ENCODE data around the gene KCNIP1.

Gene KCNIP1

GRCh38 chr5:170781946-170782345 lies 278.1 kb downstream of the KCNIP1 start:
- no peak for DNase-seq
- in situ Hi-C loops (cut with HindIII; ENCODE audit: low pct_ligation_motif_present, low sequenced_read_pairs): no loop called here
- H3K4me3 ChIP-seq (ENCODE audit: low read depth, low read length): no peak overlapping the region
- no peak overlapping the region for H3K27ac ChIP-seq
- TF ChIP-seq, protein P1, sequence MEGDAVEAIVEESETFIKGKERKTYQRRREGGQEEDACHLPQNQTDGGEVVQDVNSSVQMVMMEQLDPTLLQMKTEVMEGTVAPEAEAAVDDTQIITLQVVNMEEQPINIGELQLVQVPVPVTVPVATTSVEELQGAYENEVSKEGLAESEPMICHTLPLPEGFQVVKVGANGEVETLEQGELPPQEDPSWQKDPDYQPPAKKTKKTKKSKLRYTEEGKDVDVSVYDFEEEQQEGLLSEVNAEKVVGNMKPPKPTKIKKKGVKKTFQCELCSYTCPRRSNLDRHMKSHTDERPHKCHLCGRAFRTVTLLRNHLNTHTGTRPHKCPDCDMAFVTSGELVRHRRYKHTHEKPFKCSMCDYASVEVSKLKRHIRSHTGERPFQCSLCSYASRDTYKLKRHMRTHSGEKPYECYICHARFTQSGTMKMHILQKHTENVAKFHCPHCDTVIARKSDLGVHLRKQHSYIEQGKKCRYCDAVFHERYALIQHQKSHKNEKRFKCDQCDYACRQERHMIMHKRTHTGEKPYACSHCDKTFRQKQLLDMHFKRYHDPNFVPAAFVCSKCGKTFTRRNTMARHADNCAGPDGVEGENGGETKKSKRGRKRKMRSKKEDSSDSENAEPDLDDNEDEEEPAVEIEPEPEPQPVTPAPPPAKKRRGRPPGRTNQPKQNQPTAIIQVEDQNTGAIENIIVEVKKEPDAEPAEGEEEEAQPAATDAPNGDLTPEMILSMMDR (IDR thresholded peaks at IDR 0.05; ENCODE audit: low read depth, low read length, missing control alignments): no peak
- H3K36me3 ChIP-seq (replicated peaks): no peaks in the 10 kb centered on the region
- H3K27me3 ChIP-seq (replicated peaks): no peaks in the 10 kb centered on the region

- no peak overlapping the region for H3K4me3 ChIP-seq (ENCODE audit: low read depth, low read length)
- TF ChIP-seq, protein P1 (IDR thresholded peaks at IDR 0.05; ENCODE audit: low read depth, low read length, missing control alignments): no peak
- no peak for DNase-seq
- in situ Hi-C loops (cut with HindIII; ENCODE audit: low pct_ligation_motif_present, low sequenced_read_pairs): no loop called here
- H3K27ac ChIP-seq: no peak overlapping the region
- H3K27me3 ChIP-seq (replicated peaks): no peaks in the 10 kb centered on the region
- H3K36me3 ChIP-seq (replicated peaks): no peaks in the 10 kb centered on the region
Observed at GRCh38 chr5:170782438-170782837, 278.6 kb downstream of the KCNIP1 start.

- TF ChIP-seq, protein P1 (IDR thresholded peaks at IDR 0.05; ENCODE audit: low read depth, low read length, missing control alignments): no peak
- H3K27me3 ChIP-seq (replicated peaks): no peaks in the 10 kb centered on the region
- no peak within 1 kb of the TSS for H3K27ac ChIP-seq
- no peak for DNase-seq
- in situ Hi-C loops (cut with HindIII; ENCODE audit: low pct_ligation_motif_present, low sequenced_read_pairs): no loop called here
- H3K4me3 ChIP-seq (ENCODE audit: low read depth, low read length): no peak within 1 kb of the TSS
- no peaks in the 10 kb centered on the region for H3K36me3 ChIP-seq (replicated peaks)
Observed at GRCh38 chr5:170783498-170784247, 279.9 kb downstream of the KCNIP1 start, which contains the start of gene GABRP. Gene GABRP (plus strand): TSS chr5:170783725. CDS start chr5:170788616, 4,891 bp downstream.

GRCh38 chr5:170785416-170785815 lies 281.6 kb downstream of the KCNIP1 start:
- in situ Hi-C loops (cut with HindIII; ENCODE audit: low pct_ligation_motif_present, low sequenced_read_pairs): no loop called here

More at GRCh38 chr5:170785416-170785815, 281.6 kb downstream of the KCNIP1 start:
- DNase-seq: no peak
- TF ChIP-seq, protein P1 (IDR thresholded peaks at IDR 0.05; ENCODE audit: low read depth, low read length, missing control alignments): no peak
- no peaks in the 10 kb centered on the region for H3K36me3 ChIP-seq (replicated peaks)
- H3K4me3 ChIP-seq (ENCODE audit: low read depth, low read length): no peak overlapping the region
- H3K27me3 ChIP-seq (replicated peaks): no peaks in the 10 kb centered on the region
- H3K27ac ChIP-seq: no peak overlapping the region

All from brain microvascular endothelial cell (primary cell).